GDM1 (cell line): Measurements from ENCODE around the gene NR5A2.
"Not testable (repeated sequence)": the region's sequence is repeated elsewhere in the genome, so short reads cannot be mapped to it uniquely, and the experiment has no call there.

Source experiments
- DNase-seq: peaks from one replicate; lab custom pipeline; 2025; lab: John Stamatoyannopoulos, UW

The NR5A2 gene

GRCh38 chr1:200165493-200166220 lies 138.1 kb downstream of the NR5A2 start:
- no peak for DNase-seq

GRCh38 chr1:200166411-200166810 lies 138.9 kb downstream of the NR5A2 start:
- DNase-seq = no peak

DNA sequence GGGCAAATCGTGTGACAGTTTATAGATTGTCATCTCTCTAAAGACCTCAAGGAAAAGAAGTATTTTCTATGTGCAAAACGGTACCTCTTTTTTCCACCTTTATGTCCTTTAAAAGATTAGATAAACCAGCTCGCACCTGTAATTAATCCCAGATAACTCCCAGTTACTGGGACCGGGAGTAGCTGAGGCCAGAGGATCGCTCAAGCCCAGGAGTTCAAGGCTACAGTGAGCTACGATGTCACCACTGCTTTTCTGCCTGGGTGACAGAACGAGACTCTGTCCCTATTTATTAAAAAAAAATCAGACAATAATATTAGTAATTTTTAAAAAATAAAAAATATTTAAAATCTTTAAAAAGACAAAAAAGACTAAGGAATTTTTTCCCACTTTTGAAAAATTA lies 141.4 kb downstream of the NR5A2 start:
- no peak for DNase-seq

DNA sequence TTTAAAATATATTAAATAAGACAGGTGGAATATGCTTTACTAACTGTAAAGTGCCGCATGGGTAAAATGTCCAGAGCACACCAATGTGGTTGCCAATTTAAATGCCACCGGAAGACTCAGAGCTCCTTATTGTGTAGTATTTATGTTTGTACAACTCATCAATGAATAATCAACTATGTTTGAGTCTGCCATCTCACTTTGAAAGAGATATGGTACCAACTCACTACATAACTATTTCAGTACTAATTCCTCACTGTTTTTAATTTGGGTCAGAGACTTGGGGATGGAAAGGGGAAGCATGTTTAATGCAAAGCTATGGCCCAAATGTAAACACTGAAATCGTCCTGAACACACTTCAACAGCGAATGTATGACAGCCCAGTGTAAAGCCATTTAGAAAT lies 144.8 kb downstream of the NR5A2 start:
- DNase-seq = no peak

DNA sequence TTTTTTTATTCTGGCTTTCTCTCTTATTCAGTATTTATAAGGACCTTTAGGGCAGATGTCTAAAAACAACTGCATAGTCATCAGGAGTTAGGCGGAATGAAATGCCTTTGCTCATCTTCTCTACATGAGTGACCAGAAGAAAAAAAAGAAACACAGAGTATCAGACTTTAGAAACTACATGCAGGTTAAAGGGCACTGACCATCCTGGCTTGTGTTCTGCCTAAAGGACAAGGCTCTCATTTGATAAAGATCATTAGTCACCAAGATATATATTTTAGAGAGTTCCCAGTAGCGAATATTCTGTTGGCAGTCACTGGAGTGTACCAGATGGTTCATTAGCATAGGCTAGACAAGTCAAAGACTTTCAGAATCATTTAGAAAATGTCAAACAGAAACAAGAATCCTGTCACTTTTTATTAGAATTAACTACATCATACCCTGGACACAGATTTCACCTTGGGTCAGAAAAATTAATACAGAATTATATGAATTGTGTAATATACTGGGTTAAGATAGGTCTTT lies 145.6 kb downstream of the NR5A2 start:
- DNase-seq = no peak

DNA sequence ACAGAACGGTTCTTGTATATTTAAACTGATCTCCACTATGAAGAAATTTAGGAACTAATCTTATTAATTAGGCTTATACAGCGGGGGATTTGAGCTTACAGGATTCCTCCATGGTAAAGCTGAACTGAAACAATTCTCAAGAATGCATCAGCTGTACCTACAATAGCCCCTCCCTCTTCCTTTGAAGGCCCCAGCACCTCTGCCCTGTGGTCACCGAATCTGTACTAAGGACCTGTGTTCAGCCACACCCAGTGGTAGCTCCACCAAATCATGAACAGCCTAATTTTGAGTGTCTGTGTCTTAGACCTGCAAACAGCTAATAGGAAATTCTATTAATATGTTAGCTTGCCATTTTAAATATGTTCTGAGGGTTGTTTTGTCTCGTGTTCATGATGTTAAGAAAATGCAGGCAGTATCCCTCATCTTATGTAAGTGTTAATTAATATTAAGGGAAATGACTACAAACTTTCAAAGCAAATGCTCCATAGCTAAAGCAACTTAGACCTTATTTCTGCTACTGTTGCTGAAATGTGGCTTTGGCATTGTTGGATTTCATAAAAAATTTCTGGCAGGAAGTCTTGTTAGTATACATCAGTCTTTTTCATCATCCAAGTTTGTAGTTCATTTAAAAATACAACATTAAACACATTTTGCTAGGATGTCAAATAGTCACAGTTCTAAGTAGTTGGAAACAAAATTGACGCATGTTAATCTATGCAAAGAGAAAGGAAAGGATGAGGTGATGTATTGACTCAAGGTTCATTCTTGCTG lies 147.2 kb downstream of the NR5A2 start:
- no peak for DNase-seq

DNA sequence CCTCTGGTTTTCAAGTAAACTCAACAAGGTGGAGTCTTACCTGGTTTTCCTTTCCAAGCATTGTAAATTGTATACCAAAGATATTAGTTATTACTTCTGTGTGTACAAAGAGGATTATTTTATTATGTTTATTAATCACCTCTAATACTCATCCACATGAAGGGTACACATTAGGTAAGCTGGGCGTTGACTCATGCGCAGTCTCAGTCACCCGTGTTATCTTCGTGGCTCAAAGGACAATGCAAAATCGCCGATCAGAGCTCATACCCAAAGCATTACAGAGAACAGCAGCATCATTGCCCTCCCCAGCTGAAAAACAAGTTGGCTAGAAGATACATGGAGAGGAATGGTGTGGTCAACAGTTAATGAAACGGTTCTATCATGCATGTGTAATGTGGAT lies 148.7 kb downstream of the NR5A2 start:
- DNase-seq = no peak

DNA sequence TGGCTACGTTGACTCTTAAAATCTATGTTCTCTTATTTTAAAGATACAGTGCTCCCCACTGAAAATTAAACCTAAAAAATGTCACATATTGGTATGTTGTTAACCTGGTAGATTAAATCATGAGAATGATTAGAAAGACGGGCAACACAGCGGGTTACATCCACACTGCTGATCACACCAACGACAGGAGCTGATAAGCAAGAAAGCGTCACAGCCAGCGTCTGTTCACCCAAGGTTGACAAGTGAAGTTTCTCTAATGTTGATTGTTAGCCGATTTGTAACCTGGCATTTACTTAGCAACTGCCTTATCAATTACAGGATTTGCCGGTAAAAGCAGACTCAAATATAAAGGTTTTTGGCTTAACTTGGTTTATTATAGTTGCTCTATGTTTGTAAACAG lies 149.3 kb downstream of the NR5A2 start:
- DNase-seq = no peak

GRCh38 chr1:200178340-200178739 lies 150.8 kb downstream of the NR5A2 start:
- DNase-seq = no peak

DNA sequence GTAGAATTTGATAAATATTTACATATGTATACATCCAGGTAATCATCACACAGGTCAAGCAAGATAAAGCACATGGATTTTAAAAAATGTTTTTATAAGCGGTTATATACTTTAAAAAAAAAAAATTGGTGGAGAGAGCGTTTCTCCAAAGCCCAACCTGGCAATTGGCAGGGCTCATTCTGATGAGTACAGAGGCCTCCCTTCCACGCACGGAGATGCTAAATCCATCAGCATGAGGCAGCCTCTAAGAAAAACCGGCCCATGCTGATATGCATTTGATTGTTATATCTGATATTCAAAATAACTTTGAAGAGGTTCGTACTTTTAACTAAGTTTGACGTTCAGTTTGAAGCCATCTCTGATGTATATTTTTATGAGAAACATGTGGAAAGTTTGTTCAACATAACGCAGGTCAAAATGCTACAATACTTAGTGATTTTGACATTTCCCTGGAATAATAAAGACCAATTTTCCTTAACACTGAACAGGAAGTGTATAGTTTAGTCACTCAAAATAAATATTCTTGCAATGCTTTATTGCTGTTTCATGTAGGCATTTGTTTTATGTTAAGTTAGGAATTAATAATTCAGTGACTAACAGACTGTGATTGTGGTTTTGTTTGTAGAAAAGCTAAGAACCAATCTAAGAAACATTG lies 151.7 kb downstream of the NR5A2 start:
- no peak for DNase-seq

DNA sequence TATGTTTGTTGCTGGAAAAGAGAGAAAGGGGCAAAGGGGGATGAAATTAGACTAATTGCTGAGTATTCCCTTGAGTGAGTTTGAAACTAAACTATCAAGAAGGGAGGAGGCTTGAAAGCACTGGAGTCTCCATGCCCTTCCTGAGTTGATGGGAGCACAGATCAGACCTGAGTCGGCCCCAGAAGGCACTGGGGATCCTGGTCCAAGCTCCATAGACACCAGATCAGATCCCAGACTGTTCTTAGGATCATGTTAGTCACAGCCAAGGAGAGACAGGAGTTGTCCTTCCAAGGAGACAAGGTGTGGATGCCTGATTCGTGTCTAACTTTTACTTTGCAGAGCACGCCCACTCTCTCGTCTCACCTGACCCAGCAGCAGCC lies 152.3 kb downstream of the NR5A2 start:
- DNase-seq = no peak

DNA sequence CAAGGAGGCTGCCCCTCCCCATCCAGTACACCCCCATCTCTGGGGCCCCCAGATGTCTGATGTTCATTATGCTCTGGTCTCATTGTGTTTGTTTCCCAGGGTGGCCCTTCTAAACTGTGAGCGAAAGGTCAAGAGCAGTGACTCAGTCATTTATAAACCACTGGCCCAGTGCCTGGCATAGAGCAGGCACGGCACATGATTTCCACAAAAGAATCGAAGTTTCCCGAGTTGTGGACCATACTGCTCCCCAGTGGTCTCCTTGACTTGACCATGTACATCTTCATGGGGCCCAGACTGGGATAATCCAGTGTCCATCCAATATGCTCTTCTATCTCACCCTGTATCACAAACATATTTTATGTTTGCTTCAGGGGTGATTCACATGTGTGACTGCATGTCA lies 153.3 kb downstream of the NR5A2 start:
- no peak for DNase-seq

DNA sequence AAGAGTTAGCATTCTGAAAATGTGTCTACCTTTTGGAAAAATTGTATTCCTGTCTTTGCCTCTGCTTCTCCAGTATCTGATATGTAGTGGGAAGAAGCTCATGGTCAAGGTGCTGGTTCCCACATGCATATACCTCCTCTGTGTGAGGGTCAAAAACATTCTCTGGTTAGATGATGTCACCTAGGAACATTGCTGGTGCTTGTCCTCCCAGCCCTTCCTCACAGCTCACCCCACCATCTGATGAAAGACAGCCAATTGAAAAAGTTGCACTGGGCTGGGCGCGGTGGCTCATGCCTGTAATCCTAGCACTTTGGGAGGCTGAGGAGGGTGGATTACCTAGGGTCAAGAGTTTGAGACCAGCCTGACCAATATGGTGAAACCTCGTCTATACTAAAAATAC lies 154.4 kb downstream of the NR5A2 start:
- DNase-seq = no peak

GRCh38 chr1:200182701-200183100 lies 155.2 kb downstream of the NR5A2 start:
- DNase-seq = no peak

DNA sequence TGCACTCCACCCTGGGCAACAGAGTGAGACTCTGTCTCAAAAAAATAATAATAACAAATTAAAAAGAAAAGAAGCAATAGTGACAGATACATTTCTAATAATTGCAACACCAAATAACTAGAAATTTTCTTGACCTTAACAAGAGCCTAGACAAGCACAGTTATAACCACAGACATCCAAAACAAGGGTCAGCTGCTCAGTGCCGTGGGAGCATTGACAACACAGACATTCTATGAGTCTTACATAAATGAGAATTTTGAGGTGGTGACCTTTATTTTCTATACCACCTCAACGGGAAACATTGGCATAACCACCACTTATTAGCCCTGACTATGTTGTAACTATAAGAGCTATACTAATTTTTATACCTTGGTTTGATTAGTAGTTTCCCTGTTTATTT lies 156.1 kb downstream of the NR5A2 start:
- DNase-seq = no peak

DNA sequence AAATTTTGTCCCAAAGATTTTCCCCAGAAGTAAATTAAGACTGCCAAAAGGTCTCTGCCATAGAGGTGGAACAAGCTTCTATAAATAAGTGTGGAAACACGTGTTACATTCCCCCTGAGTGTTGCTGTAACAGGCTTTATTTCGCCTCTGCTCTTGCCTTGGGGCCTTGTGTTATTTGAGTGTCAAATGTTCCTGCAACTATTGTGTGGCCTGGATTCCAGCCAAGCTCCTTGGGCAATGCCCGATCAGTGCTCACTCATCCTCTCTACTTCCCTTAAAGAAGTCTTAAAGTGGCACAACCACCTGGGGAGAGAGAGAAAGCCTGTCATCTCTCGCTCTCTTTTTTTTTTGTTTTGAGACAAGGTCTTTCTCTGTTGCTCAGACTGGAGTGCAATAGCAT lies 156.7 kb downstream of the NR5A2 start:
- peak; percentile 82 for DNase-seq

DNA sequence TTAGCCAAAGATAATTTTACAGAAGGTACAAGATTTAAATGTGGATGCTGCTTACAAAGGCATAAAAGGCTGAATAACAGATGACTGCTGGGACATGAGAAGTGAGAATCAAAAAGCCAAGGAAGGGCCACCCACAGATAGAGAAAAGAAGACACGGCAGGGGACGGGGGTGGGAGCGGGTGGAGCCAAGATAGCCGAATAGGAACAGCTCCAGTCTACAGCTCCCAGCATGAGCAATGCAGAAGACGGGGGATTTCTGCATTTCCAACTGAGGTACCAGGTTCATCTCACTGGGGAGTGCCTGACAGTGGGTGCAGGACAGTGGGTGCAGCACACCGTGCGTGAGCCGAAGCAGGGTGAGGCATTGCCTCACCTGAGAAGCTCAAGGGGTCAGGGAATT lies 157.7 kb downstream of the NR5A2 start:
- DNase-seq = not testable (repeated sequence)

- DNase-seq = not testable (repeated sequence)
Measured at GRCh38 chr1:200187332-200187731, 159.8 kb downstream of the NR5A2 start.

DNA sequence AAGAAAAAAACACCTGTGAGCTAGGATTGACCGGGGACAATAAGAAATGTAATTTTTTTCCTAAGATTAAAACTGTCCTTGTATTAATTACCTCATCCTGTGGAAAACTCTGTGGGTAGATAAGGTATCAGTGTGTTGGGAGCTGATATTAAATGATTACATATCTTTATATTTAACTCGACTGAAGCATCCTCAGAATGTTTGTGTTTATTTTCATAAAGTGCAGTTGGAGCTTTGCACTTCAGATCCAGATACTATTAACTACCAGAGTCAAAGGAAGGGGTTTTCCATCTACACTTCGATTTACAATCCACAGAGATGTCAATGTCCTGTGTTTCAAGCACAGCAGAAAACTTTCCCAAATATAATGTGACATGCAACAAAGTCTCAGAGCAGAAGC lies 164.5 kb downstream of the NR5A2 start:
- DNase-seq = no peak

- no peak for DNase-seq
Measured at GRCh38 chr1:200194477-200194876, 167.0 kb downstream of the NR5A2 start.

- no peak for DNase-seq
Measured at GRCh38 chr1:200198236-200198635, 170.7 kb downstream of the NR5A2 start.

GRCh38 chr1:200205216-200205995 lies 177.9 kb downstream of the NR5A2 start:
- no peak for DNase-seq
